GM18909 (cell line): ENCODE data around the gene WNT11.

Experiments
- ATAC-seq: cut with Tn5 transposase; IDR thresholded peaks from one replicate; pipeline ENCODE4 v1.9.1; 2021; ENCODE audit warnings: mild to moderate bottlenecking; ENCODE audit not compliant: unreplicated experiment, poor library complexity

The WNT11 gene

DNA sequence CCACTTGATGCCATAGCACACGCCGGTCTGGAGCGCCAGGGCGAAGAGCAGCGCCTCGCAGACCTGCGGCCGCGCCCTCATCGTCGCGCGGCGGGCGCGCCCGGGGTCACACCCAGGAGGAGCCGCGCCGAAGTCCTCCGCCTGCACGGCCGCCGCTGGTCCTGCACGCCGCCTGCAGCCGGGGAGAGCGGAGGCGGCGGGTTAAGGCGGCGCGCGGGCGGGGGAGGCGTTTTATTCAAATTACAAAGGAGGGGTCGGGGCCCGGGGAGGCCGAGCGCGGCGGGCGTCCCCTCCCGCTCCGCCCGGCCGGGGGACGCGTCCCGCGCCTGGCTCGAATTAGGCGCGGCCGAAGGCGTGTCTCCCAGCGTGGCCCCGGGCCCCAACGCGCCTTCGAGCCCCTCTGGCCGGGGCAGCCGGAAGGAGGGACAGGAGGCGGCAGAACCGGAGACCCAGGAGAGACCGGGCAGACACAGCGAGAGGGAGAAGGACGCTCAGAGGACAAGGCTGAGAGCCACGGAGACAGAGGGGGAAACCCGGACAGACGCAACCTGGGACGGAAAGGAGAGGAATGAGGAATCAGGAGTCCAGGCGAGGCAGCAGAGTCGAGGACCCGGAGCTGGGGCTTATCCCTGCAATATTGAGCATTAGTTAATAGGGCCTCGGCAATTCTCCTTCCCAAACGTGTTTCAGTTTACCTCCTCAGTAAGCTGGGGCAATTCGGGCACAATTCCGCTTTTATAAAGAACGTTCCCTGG lies at the start of gene WNT11:
Gene WNT11 (minus strand): TSS at position 176 of the 755 bp plus-strand sequence. CDS start 95 bp downstream, at position 81.
- ATAC-seq, result no peak

GRCh38 chr11:76253416-76253815 lies 47.1 kb upstream of the WNT11 start:
- no peak for ATAC-seq

DNA sequence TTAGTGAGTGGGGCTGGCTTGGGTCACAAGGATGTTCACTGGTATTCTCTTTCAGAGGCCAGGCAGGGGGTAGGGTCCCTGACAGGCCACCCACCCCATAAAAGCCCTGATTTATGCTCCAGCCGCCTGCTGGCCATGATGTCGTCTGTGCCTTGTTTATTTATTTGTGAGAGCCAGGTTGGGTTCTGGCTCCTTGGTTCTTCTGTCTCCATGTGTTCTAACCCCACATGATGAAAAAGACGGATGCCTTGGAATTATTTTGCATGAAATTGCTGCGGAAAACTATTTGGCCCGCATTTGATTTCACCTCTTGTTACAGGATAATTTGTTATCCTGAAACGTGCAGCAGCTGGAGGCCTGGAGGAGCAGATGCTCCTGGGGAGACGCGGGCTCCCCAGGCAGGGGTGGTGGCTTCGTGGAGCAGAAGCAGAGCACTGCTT lies 46.3 kb upstream of the WNT11 start:
- ATAC-seq, result no peak

DNA sequence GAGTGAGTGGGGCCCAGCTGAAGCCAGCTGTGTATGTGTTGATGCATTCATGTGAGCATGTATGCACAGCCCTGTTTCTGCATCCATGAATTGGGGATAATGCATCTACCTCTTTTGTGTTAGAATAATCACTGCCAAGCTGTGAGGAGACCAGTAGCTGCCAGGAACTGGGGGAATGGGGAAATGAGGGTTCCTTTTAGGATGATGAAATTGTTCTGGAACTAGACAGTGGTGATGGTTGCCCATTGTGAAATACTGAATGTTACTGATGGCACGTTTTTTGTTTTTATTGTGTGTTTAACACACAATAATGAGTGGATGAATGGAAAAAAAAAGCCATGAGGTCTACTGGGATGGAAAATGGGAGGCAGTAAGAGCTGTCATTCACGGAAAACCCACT lies 45.3 kb upstream of the WNT11 start:
- ATAC-seq, result no peak

GRCh38 chr11:76251226-76251575 lies 44.9 kb upstream of the WNT11 start:
- no peak for ATAC-seq

- ATAC-seq, result no peak
Observed at GRCh38 chr11:76250520-76251225, 44.4 kb upstream of the WNT11 start.

DNA sequence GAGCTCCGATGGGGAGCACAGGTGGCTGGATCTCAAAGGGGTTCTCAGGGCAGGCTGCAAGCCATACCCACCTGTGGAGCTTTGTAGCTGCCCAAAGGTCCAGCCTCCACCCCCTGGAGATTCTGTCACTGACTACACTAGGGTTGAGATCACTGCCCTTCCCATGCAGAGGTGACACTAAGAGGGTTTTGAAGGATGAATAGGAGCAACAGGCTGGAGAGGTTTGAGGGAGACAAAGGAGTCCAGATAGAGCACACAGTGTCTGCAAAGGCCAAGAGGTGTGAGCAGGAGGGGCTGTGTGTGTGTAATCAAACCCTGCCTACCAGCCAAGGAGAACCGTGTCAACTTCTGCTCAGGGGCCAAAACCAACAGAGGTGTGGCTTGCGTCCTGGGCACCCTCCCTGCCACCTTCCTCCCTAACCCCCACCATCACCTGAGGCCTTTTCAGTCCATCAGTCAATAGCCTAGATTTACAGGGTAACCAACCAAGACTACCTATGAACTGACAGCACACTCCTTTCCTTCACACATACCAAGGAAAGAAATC lies 43.0 kb upstream of the WNT11 start:
- no peak for ATAC-seq

DNA sequence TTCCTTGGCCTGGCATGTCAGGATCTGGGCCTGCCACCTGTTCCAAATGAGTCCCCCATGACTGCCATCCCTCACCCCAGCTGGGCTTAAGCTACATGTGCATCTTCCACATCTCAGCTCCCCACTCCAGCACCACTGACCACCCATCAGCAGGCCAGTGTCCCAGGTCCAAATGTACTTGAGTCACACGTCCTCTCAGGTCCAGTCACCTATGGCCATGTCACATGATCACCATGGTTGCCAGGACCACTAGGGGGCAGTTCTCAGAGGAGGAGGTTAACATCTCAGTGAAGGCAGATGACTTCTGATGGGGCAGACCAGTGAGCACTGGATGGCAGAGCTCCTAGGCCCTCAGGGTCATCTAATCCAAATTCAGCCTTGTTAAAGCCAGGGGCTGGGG lies 41.9 kb upstream of the WNT11 start:
- ATAC-seq, result no peak

GRCh38 chr11:76247091-76247490 lies 40.8 kb upstream of the WNT11 start:
- no peak for ATAC-seq

DNA sequence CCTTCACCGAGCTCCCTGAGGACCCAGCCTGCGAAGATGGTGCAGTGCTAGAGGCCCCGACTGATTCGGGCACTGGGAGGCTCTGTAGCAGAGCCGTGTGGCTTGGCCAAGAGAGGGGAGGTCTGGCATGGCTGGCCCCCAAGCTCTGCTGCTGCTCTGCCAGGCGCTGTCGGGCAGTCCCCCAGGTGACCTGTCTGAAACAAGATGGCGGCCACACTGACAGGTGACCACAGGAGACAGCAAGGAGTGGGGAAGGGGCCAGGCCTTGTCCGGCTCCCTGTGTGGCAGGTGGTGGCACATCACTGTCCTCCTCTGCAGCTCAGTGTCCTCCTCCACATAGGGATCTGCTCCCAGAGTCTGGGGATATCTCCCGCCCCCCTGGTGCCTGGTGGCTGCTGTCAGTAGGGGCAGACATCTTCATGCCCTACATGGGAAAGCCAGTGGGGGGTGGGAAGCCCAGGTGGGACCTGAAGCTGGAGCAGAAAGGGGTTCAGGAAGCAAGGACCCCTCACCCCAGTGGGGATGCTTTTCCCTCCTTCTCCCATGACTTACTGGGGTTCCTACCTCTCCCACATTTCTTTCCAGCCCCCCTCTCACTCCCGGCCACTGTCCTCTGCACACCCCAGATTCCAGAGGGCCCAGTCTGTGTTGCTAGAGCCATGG lies 40.1 kb upstream of the WNT11 start:
- ATAC-seq, result no peak

DNA sequence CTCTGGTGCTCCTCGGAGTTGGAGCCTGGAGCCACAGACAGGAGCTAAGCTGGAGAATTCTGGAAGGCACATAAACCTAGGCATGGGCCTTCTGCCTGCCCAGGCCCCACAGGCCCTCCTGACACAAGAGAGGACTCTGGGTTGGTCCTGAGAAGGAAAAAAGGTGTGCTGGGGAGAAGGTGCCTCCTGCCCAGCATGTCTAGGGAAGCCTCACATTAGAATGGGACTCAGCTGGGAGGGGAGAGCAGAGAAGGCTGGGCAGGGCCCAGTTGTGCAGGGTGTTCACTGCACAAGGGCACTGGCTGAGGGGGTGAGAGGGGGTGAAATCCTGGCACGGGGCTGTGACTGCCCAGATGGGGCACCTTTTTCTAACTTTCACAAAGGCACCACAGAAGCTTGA lies 39.4 kb upstream of the WNT11 start:
- ATAC-seq, result no peak

DNA sequence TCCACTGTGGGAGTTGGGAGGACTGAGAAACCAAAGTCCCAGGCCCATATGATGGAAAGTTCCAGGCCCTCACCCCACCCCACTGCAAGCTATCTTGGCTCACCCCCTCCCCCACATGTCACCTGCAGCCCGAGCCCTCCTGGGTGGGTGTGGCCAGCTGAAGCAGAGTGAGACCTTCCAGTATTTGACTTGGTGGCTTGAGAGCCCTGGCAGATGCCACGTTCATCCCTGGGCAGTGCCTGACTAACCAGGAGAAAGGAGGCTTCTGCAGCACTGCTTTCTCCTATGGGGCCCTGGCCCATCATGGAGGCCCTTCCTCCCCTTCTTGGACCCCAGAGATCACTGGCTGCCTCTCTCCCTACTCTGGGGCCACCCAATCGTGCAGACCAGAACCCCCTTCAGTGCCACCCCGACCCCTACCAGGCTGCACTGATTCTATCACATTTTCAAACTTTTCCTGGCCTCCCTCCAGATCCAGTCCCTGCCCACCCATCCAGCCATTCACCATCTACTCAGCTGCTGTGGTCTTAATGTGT lies 38.1 kb upstream of the WNT11 start:
- no peak for ATAC-seq

GRCh38 chr11:76243957-76244285 lies 37.6 kb upstream of the WNT11 start:
- ATAC-seq, result no peak

GRCh38 chr11:76243193-76243956 lies 37.1 kb upstream of the WNT11 start:
- no peak for ATAC-seq

GRCh38 chr11:76242004-76242779 lies 35.9 kb upstream of the WNT11 start:
- no peak for ATAC-seq

DNA sequence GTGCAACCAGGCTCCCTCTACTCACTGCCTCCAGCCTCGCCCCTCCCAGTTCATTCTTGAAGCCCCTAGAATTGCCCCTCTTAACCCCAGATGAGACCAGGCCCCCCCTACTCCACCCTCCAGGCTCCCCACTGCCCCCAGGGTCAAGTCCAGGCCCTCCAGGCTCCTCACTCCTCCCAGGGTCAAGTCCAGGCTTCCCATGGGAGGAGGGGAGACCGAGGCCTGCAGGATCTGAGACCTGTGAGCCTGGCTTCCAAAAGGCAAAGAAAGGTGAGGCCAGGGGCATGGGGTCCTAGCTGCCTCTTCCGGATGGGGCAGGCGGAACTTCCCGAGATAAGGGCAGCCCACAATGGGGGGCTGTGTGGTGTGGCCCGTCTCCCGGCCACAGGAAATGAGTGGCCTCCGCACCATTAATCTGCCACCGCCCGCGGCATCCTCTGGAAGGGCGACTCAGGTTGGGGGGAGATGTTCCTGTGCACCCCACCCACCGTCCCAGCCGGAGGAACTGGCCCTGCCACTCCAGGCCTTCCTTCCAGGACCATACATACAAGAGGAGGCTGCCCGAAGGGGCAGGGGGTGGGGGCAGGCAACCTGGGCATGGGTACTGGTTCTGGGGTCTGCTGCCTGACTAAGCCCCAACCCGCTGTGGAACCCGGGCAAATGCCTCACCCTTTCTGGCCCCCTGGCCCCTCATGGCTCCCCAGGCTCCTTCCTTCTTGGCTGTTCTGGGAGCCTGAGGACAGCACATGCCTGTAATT lies 35.1 kb upstream of the WNT11 start:
- ATAC-seq, result no peak

- ATAC-seq, result no peak
Observed at GRCh38 chr11:76240666-76241065, 34.4 kb upstream of the WNT11 start.

DNA sequence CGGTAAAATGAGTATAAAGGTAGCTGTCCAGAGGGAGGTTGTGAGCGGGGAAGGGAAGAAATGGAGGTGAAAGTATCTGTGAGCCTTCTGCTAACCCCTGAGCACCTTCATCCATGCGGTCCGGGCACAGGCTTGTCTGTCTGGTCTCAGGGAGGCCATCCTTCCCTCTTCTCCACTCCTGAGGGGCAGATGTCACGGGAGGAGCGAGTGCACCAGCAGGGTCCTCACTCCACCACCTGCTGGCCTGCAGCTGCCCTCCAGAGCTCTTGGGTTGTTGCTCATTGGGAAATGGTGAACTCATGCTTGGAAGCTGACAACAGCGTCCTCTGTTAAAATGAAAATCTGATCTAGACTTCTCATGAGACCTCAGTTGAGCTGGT lies 33.8 kb upstream of the WNT11 start:
- no peak for ATAC-seq
